NCI-H774 (cell line): ENCODE data around the gene CATSPER1.
"Not testable (repeated sequence)": the region's sequence is repeated elsewhere in the genome, so short reads cannot be mapped to it uniquely, and the experiment has no call there.

Source experiments
- DNase-seq: peaks from one replicate; lab custom pipeline; 2025; lab: John Stamatoyannopoulos, UW

Gene CATSPER1

GRCh38 chr11:66020618-66021357 is 5.5 kb downstream of the CATSPER1 start:
- DNase-seq, result no peak

DNA sequence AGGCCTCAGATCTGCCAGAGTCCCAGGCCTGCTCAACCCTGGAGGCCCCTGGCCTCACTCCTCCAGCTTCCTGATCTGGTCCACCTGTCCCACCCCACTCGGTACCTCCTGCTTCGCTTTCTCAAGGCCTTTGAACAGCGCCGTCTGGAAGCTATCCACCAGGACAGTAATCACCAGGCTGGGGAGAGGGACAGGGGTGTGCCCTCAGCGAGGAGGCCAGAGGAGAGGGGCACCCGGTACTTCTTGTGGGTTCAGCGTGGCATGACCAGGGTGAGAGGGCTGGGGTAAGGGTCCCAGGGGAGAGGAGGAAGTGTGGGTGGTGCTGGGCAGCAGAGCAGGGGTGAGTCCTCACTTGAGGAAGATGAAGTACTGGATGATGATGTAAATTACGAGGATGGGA is 6.1 kb downstream of the CATSPER1 start:
- DNase-seq, result no peak

- DNase-seq, result no peak
These were observed 9.0 kb downstream of the CATSPER1 start for GRCh38 chr11:66017321-66017720.

GRCh38 chr11:66016793-66017177 is 9.5 kb downstream of the CATSPER1 start:
- DNase-seq, result no peak

DNA sequence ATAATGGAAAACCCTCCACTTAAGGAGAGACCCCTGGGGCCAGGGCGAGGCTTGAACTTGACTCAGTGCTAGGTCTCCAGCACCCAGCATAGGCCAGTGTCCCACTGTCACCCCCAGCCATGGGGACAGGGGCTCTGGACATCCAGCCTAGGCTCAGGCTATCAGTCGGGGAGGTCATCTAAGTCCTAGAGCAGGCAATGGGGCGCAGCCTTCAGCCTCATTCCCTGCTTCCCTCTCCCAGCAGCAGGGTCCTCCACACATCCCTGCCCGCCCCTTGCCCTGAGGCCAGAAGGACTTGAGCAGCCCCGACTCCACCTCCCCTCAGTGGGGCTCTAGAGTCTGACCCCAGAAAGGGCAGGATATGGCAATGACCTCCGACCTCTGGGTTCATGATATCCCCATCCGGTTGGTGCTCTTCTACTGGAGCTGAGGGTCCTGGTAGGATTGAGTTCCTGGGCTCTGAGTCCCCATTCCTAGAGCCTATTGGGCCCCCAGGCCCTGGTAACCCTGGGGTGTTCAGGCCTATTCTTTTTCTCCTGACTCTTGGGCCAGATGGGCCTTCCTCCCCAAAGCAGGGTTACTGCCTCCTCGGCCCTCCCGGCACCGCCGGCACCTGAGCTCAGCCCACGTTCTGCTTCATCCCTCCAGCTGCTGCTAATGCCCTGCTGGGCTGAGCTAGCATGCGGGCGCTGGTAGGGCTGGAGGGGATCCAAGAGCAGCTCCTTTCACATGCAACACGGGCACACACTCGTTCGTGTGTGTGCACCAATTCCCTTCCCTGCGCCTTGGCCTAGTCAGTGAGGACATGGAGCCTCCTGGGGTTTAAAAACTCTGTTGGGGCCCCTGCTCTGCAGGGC is 10.1 kb downstream of the CATSPER1 start:
- DNase-seq, result no peak

DNA sequence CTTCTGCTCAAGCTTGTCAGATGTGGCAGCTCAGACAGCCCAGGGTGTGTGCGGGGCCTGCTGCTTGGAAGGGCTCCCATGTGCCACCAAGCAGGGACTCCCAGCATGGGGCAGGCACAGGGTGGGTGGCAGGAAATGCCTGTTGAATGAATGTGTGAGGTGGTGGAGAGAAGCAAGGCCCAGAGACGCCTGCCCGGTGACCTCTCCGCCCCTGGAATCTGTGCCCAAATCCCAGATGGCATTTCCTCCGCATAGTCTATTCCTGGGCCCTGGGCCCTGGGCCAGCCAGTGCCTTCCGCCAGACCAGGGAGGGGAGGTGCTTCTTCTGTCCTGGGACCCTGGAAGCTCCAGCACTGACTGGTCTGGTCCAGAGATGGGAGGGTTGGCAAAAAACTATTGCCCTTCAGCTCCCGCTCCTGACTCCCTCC is 10.8 kb downstream of the CATSPER1 start:
- DNase-seq, result no peak

- DNase-seq, result no peak
These were observed 11.3 kb downstream of the CATSPER1 start for GRCh38 chr11:66014804-66015453.

DNA sequence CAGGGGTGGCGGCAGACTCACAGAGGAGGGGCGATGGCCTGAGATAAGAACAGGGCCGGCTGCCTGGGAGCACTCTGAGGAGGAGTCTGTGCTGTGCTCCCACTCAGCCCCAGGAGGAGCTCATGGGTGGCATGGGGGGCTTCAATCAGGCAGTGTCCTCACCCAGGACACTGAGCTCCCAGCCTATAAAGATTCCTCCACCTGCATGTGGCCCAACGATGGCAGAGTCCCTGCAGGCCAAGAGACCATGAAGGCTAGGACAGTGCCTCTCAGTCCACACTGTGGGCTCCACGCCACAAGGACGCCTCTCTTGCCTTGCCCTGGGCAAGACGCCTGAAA is 12.5 kb downstream of the CATSPER1 start:
- DNase-seq, result no peak

- DNase-seq, result no peak
These were observed 13.1 kb downstream of the CATSPER1 start for GRCh38 chr11:66012946-66013761.

- DNase-seq, result no peak
These were observed 13.8 kb downstream of the CATSPER1 start for GRCh38 chr11:66012371-66012945.

DNA sequence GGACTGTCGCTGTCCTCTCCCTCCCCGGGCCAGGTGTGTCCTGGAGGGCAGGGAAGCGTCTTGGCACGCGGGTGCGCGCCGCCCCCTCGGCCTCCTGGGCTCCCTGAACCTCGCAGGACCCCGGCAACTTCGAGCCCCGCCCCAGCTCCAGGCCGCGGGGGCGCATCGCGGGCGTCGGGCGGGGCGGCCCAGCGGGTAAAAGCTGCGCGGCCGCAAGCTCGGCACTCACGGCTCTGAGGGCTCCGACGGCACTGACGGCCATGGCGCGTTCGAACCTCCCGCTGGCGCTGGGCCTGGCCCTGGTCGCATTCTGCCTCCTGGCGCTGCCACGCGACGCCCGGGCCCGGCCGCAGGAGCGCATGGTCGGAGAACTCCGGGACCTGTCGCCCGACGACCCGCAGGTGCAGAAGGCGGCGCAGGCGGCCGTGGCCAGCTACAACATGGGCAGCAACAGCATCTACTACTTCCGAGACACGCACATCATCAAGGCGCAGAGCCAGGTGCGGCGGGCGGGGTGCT is 14.4 kb downstream of the CATSPER1 start, which contains the start of gene CST6:
CST6 (plus strand) TSS at position 224 of the 519 bp plus-strand sequence; CDS start at position 261, 37 bp downstream.
- DNase-seq, result no peak

GRCh38 chr11:66011239-66011784 is 15.0 kb downstream of the CATSPER1 start:
- DNase-seq, result no peak

DNA sequence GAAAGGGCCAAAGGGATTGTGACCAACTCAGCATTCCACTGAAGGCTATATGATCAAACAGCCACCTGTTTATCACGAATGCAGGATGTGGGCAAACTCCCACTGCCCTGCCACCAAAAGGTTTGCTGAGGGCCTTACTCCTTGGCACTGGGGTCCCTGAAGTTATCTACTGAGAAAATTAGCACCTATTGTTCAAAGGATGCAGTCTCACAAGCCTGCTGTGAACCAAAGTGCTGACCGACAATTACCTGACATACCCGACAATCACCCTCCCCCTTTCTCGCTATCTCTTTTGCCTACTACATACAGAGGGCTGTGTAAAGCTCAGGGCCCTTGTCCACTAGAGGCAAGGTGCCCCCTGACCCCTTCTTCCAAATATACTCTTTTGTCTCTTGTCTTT is 16.2 kb downstream of the CATSPER1 start:
- DNase-seq, result not testable (repeated sequence)

GRCh38 chr11:66008468-66009101 is 17.7 kb downstream of the CATSPER1 start:
- no peak for DNase-seq

GRCh38 chr11:66008095-66008467 is 18.2 kb downstream of the CATSPER1 start:
- DNase-seq, result no peak

GRCh38 chr11:66007201-66007634 is 19.1 kb downstream of the CATSPER1 start:
- DNase-seq, result no peak

GRCh38 chr11:66006891-66007176 is 19.4 kb downstream of the CATSPER1 start:
- no peak for DNase-seq

DNA sequence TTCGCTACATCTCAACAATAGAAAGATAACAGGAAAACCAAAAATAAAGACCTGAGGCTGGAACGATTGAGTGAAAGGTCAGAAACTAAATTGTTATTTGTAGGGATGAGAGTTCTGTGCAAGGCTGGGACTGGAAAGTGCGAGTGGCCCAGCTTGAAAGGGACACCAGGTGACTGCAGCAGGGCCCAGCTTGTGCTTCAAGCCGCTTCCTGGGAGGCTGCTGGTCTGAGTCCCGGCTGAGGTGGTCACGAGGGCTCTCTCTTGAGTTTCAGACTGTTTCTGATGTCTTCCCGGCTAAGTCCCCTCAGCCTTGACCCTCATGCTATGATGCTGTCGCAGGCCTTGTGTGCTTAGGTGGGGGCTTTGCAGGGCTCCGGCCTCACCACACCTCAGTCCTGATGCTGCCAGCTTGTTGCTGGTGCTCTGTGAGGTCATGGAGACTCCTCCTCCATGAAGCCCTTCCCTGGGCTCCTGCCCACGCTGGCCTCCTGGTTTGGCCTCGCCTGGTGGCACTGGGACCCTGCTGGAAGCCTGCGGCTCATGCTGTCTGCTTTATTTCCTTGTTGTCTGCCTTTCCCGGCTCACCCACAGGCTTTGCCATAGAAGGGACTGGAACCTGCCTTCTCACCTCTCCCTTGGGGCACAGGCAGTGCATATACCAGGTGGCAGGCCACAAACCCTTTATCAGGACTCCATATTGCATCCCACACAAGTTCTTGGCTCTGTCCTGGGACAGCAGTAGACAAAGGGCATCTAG is 20.0 kb downstream of the CATSPER1 start:
- DNase-seq, result no peak

DNA sequence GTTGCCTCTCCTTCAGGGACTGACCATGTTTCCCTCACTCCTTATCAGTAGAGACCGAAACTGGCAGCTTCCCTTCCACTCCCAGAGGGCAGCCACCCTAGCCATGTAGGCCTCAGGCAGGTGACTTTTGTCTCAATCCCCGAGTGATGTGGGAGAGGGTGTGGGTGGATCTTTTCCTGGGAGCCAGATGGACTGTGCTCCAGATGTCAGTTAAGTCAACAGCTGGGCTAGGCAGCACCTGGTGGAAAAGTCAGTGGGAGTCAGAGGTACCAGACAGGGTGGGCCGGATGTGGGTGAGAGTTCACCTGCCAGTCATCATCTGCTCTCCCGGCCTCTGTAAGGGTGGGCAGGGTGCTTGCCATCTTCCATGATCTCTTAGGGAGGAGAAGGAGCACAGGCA is 22.1 kb downstream of the CATSPER1 start:
- no peak for DNase-seq

DNA sequence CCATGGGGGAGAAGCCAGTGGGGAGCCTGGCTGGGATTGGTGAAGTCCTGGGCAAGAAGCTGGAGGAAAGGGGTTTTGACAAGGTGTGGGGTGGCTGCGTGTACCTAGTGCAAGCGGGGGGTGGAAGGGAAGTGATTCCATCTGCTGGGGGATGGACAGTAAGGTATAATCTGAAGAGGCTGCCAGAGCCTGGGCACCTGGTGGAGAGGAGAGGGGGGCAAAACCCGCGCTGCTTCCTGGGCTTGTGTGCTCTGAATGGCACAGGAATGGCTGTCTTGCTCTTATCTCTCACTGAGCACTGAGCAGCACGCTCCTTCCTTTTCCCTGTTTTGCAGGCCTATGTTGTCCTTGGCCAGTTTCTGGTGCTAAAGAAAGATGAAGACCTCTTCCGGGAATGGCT is 23.0 kb downstream of the CATSPER1 start:
- no peak for DNase-seq
